NCI-H2227 treated with DMSO at 0.1 percent for 48 hours (cell line): Measurements from ENCODE around the gene MTHFR.

ENCODE experiments used
- DNase-seq: peaks from one replicate; lab custom pipeline; 2025; lab: John Stamatoyannopoulos, UW

MTHFR gene

GRCh38 chr1:11780380-11781147 lies 25.2 kb downstream of the MTHFR start:
- no peak for DNase-seq

GRCh38 chr1:11779715-11780379 lies 25.9 kb downstream of the MTHFR start:
- no peak for DNase-seq

GRCh38 chr1:11778844-11779623 lies 26.7 kb downstream of the MTHFR start:
- no peak for DNase-seq

GRCh38 chr1:11778336-11778735 lies 27.4 kb downstream of the MTHFR start:
- no peak for DNase-seq

- no peak for DNase-seq
Measured at GRCh38 chr1:11777658-11778322, 28.0 kb downstream of the MTHFR start.

- no peak for DNase-seq
Measured at GRCh38 chr1:11774753-11775152, 31.0 kb downstream of the MTHFR start.

- no peak for DNase-seq
Measured at GRCh38 chr1:11772458-11772857, 33.3 kb downstream of the MTHFR start.

- DNase-seq = no peak
Measured at GRCh38 chr1:11771481-11772043, 34.2 kb downstream of the MTHFR start.

GRCh38 chr1:11770011-11770410 lies 35.8 kb downstream of the MTHFR start:
- no peak for DNase-seq

- DNase-seq = no peak
Measured at GRCh38 chr1:11769274-11769673, 36.5 kb downstream of the MTHFR start.

GRCh38 chr1:11768821-11769220 lies 36.9 kb downstream of the MTHFR start:
- DNase-seq = no peak

- DNase-seq = no peak
Measured at GRCh38 chr1:11767922-11768704, 37.7 kb downstream of the MTHFR start.

- DNase-seq = no peak
Measured at GRCh38 chr1:11766429-11766776, 39.4 kb downstream of the MTHFR start.

- DNase-seq = no peak
Measured at GRCh38 chr1:11765661-11766428, 39.9 kb downstream of the MTHFR start.

GRCh38 chr1:11764519-11764918 lies 41.2 kb downstream of the MTHFR start:
- no peak for DNase-seq

- no peak for DNase-seq
Measured at GRCh38 chr1:11764115-11764514, 41.6 kb downstream of the MTHFR start.

- no peak for DNase-seq
Measured at GRCh38 chr1:11761988-11762406, 43.8 kb downstream of the MTHFR start, which contains the start of gene C1orf167. Gene C1orf167, plus strand, starts transcription at chr1:11762193. Its CDS starts 2,208 bp downstream, at chr1:11764401.

GRCh38 chr1:11761285-11761684 lies 44.5 kb downstream of the MTHFR start:
- no peak for DNase-seq

GRCh38 chr1:11759791-11760190 lies 46.0 kb downstream of the MTHFR start:
- no peak for DNase-seq

GRCh38 chr1:11757047-11757446 lies 48.7 kb downstream of the MTHFR start:
- DNase-seq = no peak
